NCI-H2107 (cell line): ENCODE measurements around the gene HDAC4.
"Not testable (repeated sequence)": the region's sequence is repeated elsewhere in the genome, so short reads cannot be mapped to it uniquely, and the experiment has no call there.

ENCODE experiments used
- DNase-seq: peaks from one replicate; lab custom pipeline; 2025; lab: John Stamatoyannopoulos, UW

The HDAC4 gene

GRCh38 chr2:239294571-239295054, 106.2 kb downstream of the HDAC4 start:
- DNase-seq: no peak

- no peak for DNase-seq
Observed at GRCh38 chr2:239293775-239294430, 106.9 kb downstream of the HDAC4 start.

- no peak for DNase-seq
Observed at GRCh38 chr2:239292959-239293774, 107.7 kb downstream of the HDAC4 start.

GRCh38 chr2:239292531-239292930, 108.3 kb downstream of the HDAC4 start:
- DNase-seq: no peak

GRCh38 chr2:239291475-239292350, 109.1 kb downstream of the HDAC4 start:
- peak; percentile 84 for DNase-seq

- peak; percentile 54 for DNase-seq
Observed at GRCh38 chr2:239290618-239291474, 110.0 kb downstream of the HDAC4 start.

- DNase-seq: no peak
Observed at GRCh38 chr2:239289545-239289944, 111.3 kb downstream of the HDAC4 start.

- no peak for DNase-seq
Observed at GRCh38 chr2:239288951-239289511, 111.8 kb downstream of the HDAC4 start.

- DNase-seq: no peak
Observed at GRCh38 chr2:239288237-239288636, 112.6 kb downstream of the HDAC4 start.

GRCh38 chr2:239287461-239287860, 113.4 kb downstream of the HDAC4 start:
- no peak for DNase-seq

GRCh38 chr2:239286901-239287300, 113.9 kb downstream of the HDAC4 start:
- no peak for DNase-seq

GRCh38 chr2:239285932-239286230, 114.9 kb downstream of the HDAC4 start:
- no peak for DNase-seq

GRCh38 chr2:239285071-239285931, 115.5 kb downstream of the HDAC4 start:
- DNase-seq: no peak

GRCh38 chr2:239283961-239284795, 116.6 kb downstream of the HDAC4 start:
- DNase-seq: no peak

GRCh38 chr2:239283288-239283945, 117.4 kb downstream of the HDAC4 start:
- DNase-seq: no peak

GRCh38 chr2:239282448-239283287, 118.2 kb downstream of the HDAC4 start:
- DNase-seq: no peak

GRCh38 chr2:239280296-239281017, 120.4 kb downstream of the HDAC4 start:
- not testable (repeated sequence) for DNase-seq
